SK-MEL-5 (cell line): ENCODE data around the gene M1AP. TPM values are rescaled to one million over a fixed set of nuclear protein-coding genes. Genes with fewer than 3 reads are reported as not detected.
"Not testable (repeated sequence)": the region's sequence is repeated elsewhere in the genome, so short reads cannot be mapped to it uniquely, and the experiment has no call there.

Experiments
- DNase-seq: peaks from one replicate; pipeline ENCODE4 v3.0.0-alpha.2; 2016; ENCODE audit warnings: low read depth, low spot score
- in situ Hi-C: cut with HindIII; loops from 2 replicates; pipeline ENCODE4 v1.10.0; 2016; ENCODE audit warnings: low sequenced_read_pairs, high pct_unique_total_duplicates, low pct_unique_long_range_greater_than_20kb
- total RNA-seq: library from RNA; depleted of rRNA; stranded (reverse); fragments of >200 nt; shearing (Covaris generic); gene quantifications from 2 replicates; pipeline ENCODE4 v1.2.3, GENCODE V29; 2014

M1AP gene
- total RNA-seq, 1 experiment from 2014 or later: 0.08 TPM

- in situ Hi-C loops: no loop called here
- no peak for DNase-seq
These were observed 69.7 kb downstream of the M1AP start for GRCh38 chr2:74578408-74578807.

- DNase-seq: peak; percentile 25
- in situ Hi-C loops: no loop called here
These were observed 70.7 kb downstream of the M1AP start for GRCh38 chr2:74577448-74577847.

GRCh38 chr2:74576863-74577229 is 71.3 kb downstream of the M1AP start:
- DNase-seq: peak; percentile 47
- in situ Hi-C loops: no loop called here

- in situ Hi-C loops: no loop called here
- no peak for DNase-seq
These were observed 71.8 kb downstream of the M1AP start for GRCh38 chr2:74576211-74576862.

GRCh38 chr2:74575320-74575719 is 72.8 kb downstream of the M1AP start:
- no peak for DNase-seq
- in situ Hi-C loops: no loop called here

- peak; percentile 97 for DNase-seq
- in situ Hi-C loops: no loop called here
These were observed 74.2 kb downstream of the M1AP start for GRCh38 chr2:74573747-74574562.

GRCh38 chr2:74572178-74572925 is 75.8 kb downstream of the M1AP start:
- DNase-seq: no peak
- in situ Hi-C loops: no loop called here

- in situ Hi-C loops: no loop called here
- no peak for DNase-seq
These were observed 77.1 kb downstream of the M1AP start for GRCh38 chr2:74571058-74571457.

- no peak for DNase-seq
- in situ Hi-C loops: no loop called here
These were observed 78.4 kb downstream of the M1AP start for GRCh38 chr2:74569686-74570085.

GRCh38 chr2:74567881-74568280 is 80.2 kb downstream of the M1AP start:
- in situ Hi-C loops: no loop called here
- no peak for DNase-seq

GRCh38 chr2:74566754-74567085 is 81.4 kb downstream of the M1AP start:
- in situ Hi-C loops: no loop called here
- peak; percentile 59 for DNase-seq

GRCh38 chr2:74566076-74566753 is 81.9 kb downstream of the M1AP start:
- in situ Hi-C loops: no loop called here
- no peak for DNase-seq

GRCh38 chr2:74564222-74564621 is 83.9 kb downstream of the M1AP start:
- in situ Hi-C loops: no loop called here
- no peak for DNase-seq

- DNase-seq: no peak
- in situ Hi-C loops: no loop called here
These were observed 85.9 kb downstream of the M1AP start for GRCh38 chr2:74562126-74562775.

- DNase-seq, in situ Hi-C loops: not testable (repeated sequence)
These were observed 87.1 kb downstream of the M1AP start for GRCh38 chr2:74561022-74561421.

- in situ Hi-C loops: no loop called here
- no peak for DNase-seq
These were observed 87.5 kb downstream of the M1AP start for GRCh38 chr2:74560591-74560990.

- DNase-seq: no peak
- in situ Hi-C loops: no loop called here
These were observed 88.2 kb downstream of the M1AP start for GRCh38 chr2:74559912-74560311.
